OCI-LY1 (cell line): ENCODE measurements around the gene BCKDHB.

ENCODE experiments used
- H2AFZ ChIP-seq: fragments of 200-600 bp; sonication (generic), shearing (Covaris generic); 2 replicates; pipeline ENCODE4 v1.6.0; 2014; ENCODE audit warnings: antibody characterized with exemption, mild to moderate bottlenecking, low read length
- H3F3A ChIP-seq: fragments of 200-600 bp; sonication (generic), shearing (Covaris generic); 2 replicates; pipeline ENCODE4 v1.6.0; 2014; ENCODE audit warnings: mild to moderate bottlenecking, antibody characterized with exemption, low read length, moderate library complexity; ENCODE audit not compliant: insufficient read depth
- H3K27ac ChIP-seq: fragments of 200-600 bp; sonication (generic); 2 replicates; pipeline ENCODE4 v1.5.1; 2014; ENCODE audit warnings: low read length, mixed run types, mild to moderate bottlenecking, low read depth; ENCODE audit not compliant: poor library complexity, severe bottlenecking
- H3K27me3 ChIP-seq: fragments of 200-600 bp; sonication (generic); 2 replicates; pipeline ENCODE4 v1.6.0; 2014; ENCODE audit warnings: antibody characterized with exemption, mild to moderate bottlenecking, low read length, moderate library complexity; ENCODE audit not compliant: insufficient read depth
- H3K36me3 ChIP-seq: fragments of 200-600 bp; sonication (generic); 2 replicates; pipeline ENCODE4 v1.6.1; 2014; ENCODE audit warnings: mild to moderate bottlenecking, antibody characterized with exemption, low read length, moderate library complexity, mixed read lengths; ENCODE audit not compliant: insufficient read depth
- H3K4me1 ChIP-seq: fragments of 200-600 bp; sonication (generic); 2 replicates; pipeline ENCODE4 v1.5.1; 2014; ENCODE audit warnings: mild to moderate bottlenecking, low read length, moderate library complexity; ENCODE audit not compliant: insufficient read depth, severe bottlenecking
- H3K4me2 ChIP-seq: fragments of 200-600 bp; sonication (generic), shearing (Covaris generic); 2 replicates; pipeline ENCODE4 v1.6.1; 2014; ENCODE audit warnings: low read length
- H3K4me3 ChIP-seq: fragments of 200-600 bp; sonication (generic); 2 replicates; pipeline ENCODE4 v1.5.1; 2014; ENCODE audit warnings: low read length, low read depth, mild to moderate bottlenecking, mixed read lengths; ENCODE audit not compliant: poor library complexity, severe bottlenecking
- H3K79me2 ChIP-seq: fragments of 200-600 bp; shearing (Covaris generic); 2 replicates; pipeline ENCODE4 v1.6.1; 2016; ENCODE audit warnings: mixed run types, low read length, mixed read lengths; ENCODE audit not compliant: insufficient read depth
- H3K9ac ChIP-seq: fragments of 200-600 bp; sonication (generic), shearing (Covaris generic); 2 replicates; pipeline ENCODE4 v1.6.1; 2014; ENCODE audit warnings: mild to moderate bottlenecking, low read length, mixed read lengths
- H3K9me2 ChIP-seq: fragments of 200-600 bp; sonication (generic), shearing (Covaris generic); 2 replicates; pipeline ENCODE4 v1.6.1; 2014; ENCODE audit warnings: low read depth, mild to moderate bottlenecking, low read length, mixed read lengths
- H3K9me3 ChIP-seq: fragments of 200-600 bp; shearing (Covaris generic); 2 replicates; pipeline ENCODE4 v1.6.1; 2014; ENCODE audit warnings: low read length, mixed read lengths
- H4K20me1 ChIP-seq: fragments of 200-600 bp; sonication (generic), shearing (Covaris generic); 2 replicates; pipeline ENCODE4 v1.6.0; 2016; ENCODE audit warnings: mild to moderate bottlenecking, low read length; ENCODE audit not compliant: insufficient read depth
- EZH2 ChIP-seq: fragments of 200-600 bp; sonication (generic), shearing (Covaris generic); IDR thresholded peaks from 2 replicates; pipeline ENCODE4 v1.8.0; 2017; ENCODE audit warnings: borderline replicate concordance, mixed run types, mild to moderate bottlenecking, antibody characterized with exemption, low read length, moderate library complexity, mixed read lengths
- TF ChIP-seq, protein P1 (sequence below): fragments of 200-600 bp; sonication (generic), shearing (Covaris generic); IDR thresholded peaks from 2 replicates; pipeline ENCODE4 v1.5.1; 2017; ENCODE audit warnings: mild to moderate bottlenecking, antibody characterized with exemption, low read length, moderate library complexity, mixed read lengths

BCKDHB gene

DNA sequence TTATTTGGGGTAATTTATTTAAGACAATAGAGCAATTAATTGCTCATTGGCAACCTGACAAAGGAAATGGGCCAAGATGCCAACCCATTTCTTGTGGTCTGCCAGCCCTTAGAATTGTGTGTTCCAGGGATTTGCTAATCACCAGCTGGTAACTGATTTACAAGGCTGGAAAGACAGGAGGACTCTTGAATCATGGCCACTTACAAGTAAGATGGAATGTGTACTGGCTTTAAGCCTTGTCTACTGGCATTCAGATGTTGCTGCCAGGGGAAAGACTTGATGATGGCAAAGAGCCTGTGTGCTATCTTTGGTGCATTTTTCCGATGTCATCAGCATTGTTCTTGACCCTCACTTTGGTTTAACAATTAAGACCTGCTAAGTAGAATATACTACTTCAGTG lies 91.0 kb downstream of the BCKDHB start:
- H3K9me3 ChIP-seq: no peaks in the 10 kb centered on the region

DNA sequence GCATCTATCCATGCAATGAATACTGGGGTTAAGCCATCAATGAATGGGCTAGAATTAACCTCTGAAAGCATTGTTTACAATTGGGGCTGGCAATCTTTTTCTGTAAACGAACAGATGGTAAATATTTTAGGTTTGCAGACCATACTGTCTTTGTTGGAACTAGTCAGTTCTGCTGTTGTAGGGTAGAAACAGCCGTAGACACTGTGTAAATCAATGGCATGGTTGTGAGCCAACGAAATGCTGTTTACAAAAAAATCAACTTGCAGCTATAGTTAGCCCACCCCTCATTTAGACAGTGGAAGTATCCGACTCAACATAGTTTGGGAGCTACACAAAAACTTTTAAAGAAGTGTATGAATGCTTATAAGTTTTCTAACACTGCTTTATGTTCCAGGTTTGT lies 91.5 kb downstream of the BCKDHB start:
- H3F3A ChIP-seq: no peaks in the 10 kb centered on the region

More for the DNA sequence above, 91.0 kb downstream of the BCKDHB start:
- Histone ChIP-seq H3K9ac (no peak overlapping the region), H3K79me2 (no peaks in the 10 kb centered on the region), H3K4me1 (no peaks in the 10 kb centered on the region), H3K27me3 (no peaks in the 10 kb centered on the region), H3K4me3 (no peak overlapping the region), H3K9me2 (no peaks in the 10 kb centered on the region), H3K36me3 (no peaks in the 10 kb centered on the region), H4K20me1 (no peaks in the 10 kb centered on the region), H2AFZ (no peak overlapping the region), H3K4me2 (no peak overlapping the region), H3K27ac (no peak overlapping the region), H3F3A (no peaks in the 10 kb centered on the region)
- no peak for TF ChIP-seq EZH2
- TF ChIP-seq, protein P1, sequence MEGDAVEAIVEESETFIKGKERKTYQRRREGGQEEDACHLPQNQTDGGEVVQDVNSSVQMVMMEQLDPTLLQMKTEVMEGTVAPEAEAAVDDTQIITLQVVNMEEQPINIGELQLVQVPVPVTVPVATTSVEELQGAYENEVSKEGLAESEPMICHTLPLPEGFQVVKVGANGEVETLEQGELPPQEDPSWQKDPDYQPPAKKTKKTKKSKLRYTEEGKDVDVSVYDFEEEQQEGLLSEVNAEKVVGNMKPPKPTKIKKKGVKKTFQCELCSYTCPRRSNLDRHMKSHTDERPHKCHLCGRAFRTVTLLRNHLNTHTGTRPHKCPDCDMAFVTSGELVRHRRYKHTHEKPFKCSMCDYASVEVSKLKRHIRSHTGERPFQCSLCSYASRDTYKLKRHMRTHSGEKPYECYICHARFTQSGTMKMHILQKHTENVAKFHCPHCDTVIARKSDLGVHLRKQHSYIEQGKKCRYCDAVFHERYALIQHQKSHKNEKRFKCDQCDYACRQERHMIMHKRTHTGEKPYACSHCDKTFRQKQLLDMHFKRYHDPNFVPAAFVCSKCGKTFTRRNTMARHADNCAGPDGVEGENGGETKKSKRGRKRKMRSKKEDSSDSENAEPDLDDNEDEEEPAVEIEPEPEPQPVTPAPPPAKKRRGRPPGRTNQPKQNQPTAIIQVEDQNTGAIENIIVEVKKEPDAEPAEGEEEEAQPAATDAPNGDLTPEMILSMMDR: no peak

DNA sequence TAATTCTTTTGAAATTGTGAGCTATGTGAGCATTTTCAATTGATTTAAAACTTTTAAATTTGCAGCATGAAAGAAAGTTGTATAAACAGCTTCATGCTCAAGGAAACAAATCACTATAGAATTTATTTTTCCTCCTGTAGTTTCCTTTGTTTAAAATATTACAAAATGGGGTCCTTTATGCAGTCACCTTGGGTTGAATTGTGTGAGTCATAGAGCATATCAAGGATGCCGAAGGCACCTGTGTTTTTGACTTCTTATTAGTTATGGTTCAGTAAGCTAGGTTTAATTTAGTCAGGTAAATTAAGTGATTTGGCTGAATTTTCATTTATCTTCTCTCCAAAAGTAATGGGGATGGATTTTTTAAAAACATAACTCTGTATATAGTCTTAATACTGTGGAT lies 96.8 kb downstream of the BCKDHB start:
- no peak for TF ChIP-seq EZH2
- TF ChIP-seq, protein P1: no peak
- no peak overlapping the region for H3K27ac ChIP-seq

More for the DNA sequence above, 91.5 kb downstream of the BCKDHB start:
- Histone ChIP-seq H3K4me2 (no peak overlapping the region), H2AFZ (no peak overlapping the region), H3K36me3 (peaks cover 4% of the 10 kb centered on the region; the same call in 1 of the 2 replicates), H3K9me3 (no peaks in the 10 kb centered on the region), H3K9me2 (no peaks in the 10 kb centered on the region), H3K27me3 (no peaks in the 10 kb centered on the region), H4K20me1 (no peaks in the 10 kb centered on the region), H3K9ac (no peak overlapping the region), H3K79me2 (no peaks in the 10 kb centered on the region), H3K27ac (no peak overlapping the region), H3K4me1 (peaks cover 3% of the 10 kb centered on the region), H3K4me3 (no peak overlapping the region)
- TF ChIP-seq, protein P1: no peak
- TF ChIP-seq EZH2: no peak

More for the DNA sequence above, 96.8 kb downstream of the BCKDHB start:
- H3K4me3 ChIP-seq: no peak overlapping the region
- no peaks in the 10 kb centered on the region for H3K27me3 ChIP-seq
- H3K9me3 ChIP-seq: no peaks in the 10 kb centered on the region
- peaks cover 9% of the 10 kb centered on the region; the same call in 1 of the 2 replicates for H3K36me3 ChIP-seq
- no peaks in the 10 kb centered on the region for H4K20me1 ChIP-seq
- H3F3A ChIP-seq: no peaks in the 10 kb centered on the region
- H3K9me2 ChIP-seq: no peaks in the 10 kb centered on the region
- peaks cover 9% of the 10 kb centered on the region for H3K4me1 ChIP-seq
- H3K4me2 ChIP-seq: no peak overlapping the region
- no peaks in the 10 kb centered on the region for H3K79me2 ChIP-seq
- H2AFZ ChIP-seq: no peak overlapping the region
- no peak overlapping the region for H3K9ac ChIP-seq
